ENCODE data around the gene TDRD1. TPM values are rescaled to one million over a fixed set of nuclear protein-coding genes. Genes with fewer than 3 reads are reported as not detected.

TDRD1 gene
- total and polyA plus RNA-seq, 2 donors (not counting 1 experiment from before 2014, with no cell fraction given) = 0.10 to 0.22 TPM

GRCh38 chr10:114252883-114253282, 73.7 kb downstream of the TDRD1 start:
- Histone ChIP-seq H3K27ac (ENCODE audit: low read length in 2 of 2) (no peak overlapping the region), H3K4me1 (ENCODE audit: control insufficient read depth in 2 of 2, insufficient read depth in 2 of 2, low read length in 2 of 2) (peaks cover 0 to 6% of the 10 kb centered on the region in 2 donors), H3K9me3 (ENCODE audit: control extremely low read depth in 1 of 3, control insufficient read depth in 2 of 3, insufficient read depth in 1 of 3, low read length in 2 of 3) (no peaks in the 10 kb centered on the region), H3K9ac (ENCODE audit: low read length) (no peak overlapping the region), H3K4me2 (replicated peaks; ENCODE audit: low read depth, low read length, poor library complexity, severe bottlenecking) (no peak overlapping the region), H3K79me2 (ENCODE audit: control insufficient read depth, insufficient read depth, low read length) (no peaks in the 10 kb centered on the region), H2AFZ (ENCODE audit: insufficient read depth, low read depth, low read length, poor library complexity, severe bottlenecking) (no peak overlapping the region), H3K4me3 (ENCODE audit: control extremely low read depth in 1 of 5, extremely low read depth in 1 of 5, insufficient read depth in 1 of 5, low read depth in 2 of 5, low read length in 4 of 5) (no peak overlapping the region), H4K20me1 (ENCODE audit: control insufficient read depth, insufficient read depth, low read length, poor library complexity, severe bottlenecking) (no peaks in the 10 kb centered on the region), H3K36me3 (replicated peaks in 1 of 2; ENCODE audit: control extremely low read depth in 1 of 2, control insufficient read depth in 1 of 2, extremely low read depth in 1 of 2, insufficient read depth in 2 of 2, low read length in 1 of 2) (no peaks in the 10 kb centered on the region), H3K27me3 (replicated peaks in 1 of 4; ENCODE audit: control extremely low read depth in 1 of 4, control insufficient read depth in 3 of 4, insufficient read depth in 4 of 4, low read length in 3 of 4) (no peaks in the 10 kb centered on the region)
- WGBS (ENCODE audit: insufficient coverage) = 89% methylated on average over 3 of the region's 7 CpGs
- Mint-ChIP-seq H3K4me1 (peaks cover 3% of the 10 kb centered on the region), H3K27me3 (peaks cover 11% of the 10 kb centered on the region), H3K9me3 (ENCODE audit: insufficient read depth) (peaks cover 5% of the 10 kb centered on the region), H3K4me3 (no peak overlapping the region), H3K27ac (no peak overlapping the region)
- ChIA-PET CTCF (no interaction called here), POLR2A (no interaction called here)
- intact Hi-C loops (cut with micrococcal nuclease) = no loop called here
- ATAC-seq (ENCODE audit: low read depth) = no peak
- no peak for DNase-seq
- TF ChIP-seq EZH2 (IDR thresholded peaks at IDR 0.05; ENCODE audit: borderline replicate concordance, insufficient read depth, low read depth, low read length, poor library complexity, severe bottlenecking) (no peak), CTCF (IDR thresholded peaks at IDR 0.05) (no peak)

- intact Hi-C loops (cut with micrococcal nuclease) = no loop called here
- Histone ChIP-seq H3K36me3 (replicated peaks in 1 of 2; ENCODE audit: control extremely low read depth in 1 of 2, control insufficient read depth in 1 of 2, extremely low read depth in 1 of 2, insufficient read depth in 2 of 2, low read length in 1 of 2) (no peaks in the 10 kb centered on the region), H3K4me2 (replicated peaks; ENCODE audit: low read depth, low read length, poor library complexity, severe bottlenecking) (no peak overlapping the region), H3K4me3 (ENCODE audit: control extremely low read depth in 1 of 5, extremely low read depth in 1 of 5, insufficient read depth in 1 of 5, low read depth in 2 of 5, low read length in 4 of 5) (no peak overlapping the region), H3K79me2 (ENCODE audit: control insufficient read depth, insufficient read depth, low read length) (no peaks in the 10 kb centered on the region), H3K9me3 (ENCODE audit: control extremely low read depth in 1 of 3, control insufficient read depth in 2 of 3, insufficient read depth in 1 of 3, low read length in 2 of 3) (no peaks in the 10 kb centered on the region), H3K27me3 (replicated peaks in 1 of 4; ENCODE audit: control extremely low read depth in 1 of 4, control insufficient read depth in 3 of 4, insufficient read depth in 4 of 4, low read length in 3 of 4) (no peaks in the 10 kb centered on the region), H2AFZ (ENCODE audit: insufficient read depth, low read depth, low read length, poor library complexity, severe bottlenecking) (no peak overlapping the region), H3K4me1 (ENCODE audit: control insufficient read depth in 2 of 2, insufficient read depth in 2 of 2, low read length in 2 of 2) (peaks cover 0 to 6% of the 10 kb centered on the region in 2 donors), H3K27ac (ENCODE audit: low read length in 2 of 2) (no peak overlapping the region), H4K20me1 (ENCODE audit: control insufficient read depth, insufficient read depth, low read length, poor library complexity, severe bottlenecking) (no peaks in the 10 kb centered on the region), H3K9ac (ENCODE audit: low read length) (no peak overlapping the region)
- peaks cover 8% of the 10 kb centered on the region for H3K27me3 Mint-ChIP-seq
- TF ChIP-seq EZH2 (IDR thresholded peaks at IDR 0.05; ENCODE audit: borderline replicate concordance, insufficient read depth, low read depth, low read length, poor library complexity, severe bottlenecking) = no peak
- no peak for TF ChIP-seq CTCF (IDR thresholded peaks at IDR 0.05)
- no CpG with 5 or more reads among the region's 1 CpG for WGBS (ENCODE audit: insufficient coverage)
- H3K4me3 Mint-ChIP-seq = no peak overlapping the region
- H3K9me3 Mint-ChIP-seq (ENCODE audit: insufficient read depth) = no peaks in the 10 kb centered on the region
- POLR2A ChIA-PET = no interaction called here
- no peak overlapping the region for H3K27ac Mint-ChIP-seq
- ATAC-seq (ENCODE audit: low read depth) (no peak), DNase-seq (no peak)
- H3K4me1 Mint-ChIP-seq = peaks cover 3% of the 10 kb centered on the region
- CTCF ChIA-PET = no interaction called here
Measured at GRCh38 chr10:114255227-114255626, 76.1 kb downstream of the TDRD1 start.

All from B cell (primary cell).